ENCODE measurements around the gene FOXN3. TPM values are rescaled to one million over a fixed set of nuclear protein-coding genes. Genes with fewer than 3 reads are reported as not detected.

The FOXN3 gene
- total and polyA plus RNA-seq, 2 experiments from 2014 or later: 98.9 to 167 TPM

DNA sequence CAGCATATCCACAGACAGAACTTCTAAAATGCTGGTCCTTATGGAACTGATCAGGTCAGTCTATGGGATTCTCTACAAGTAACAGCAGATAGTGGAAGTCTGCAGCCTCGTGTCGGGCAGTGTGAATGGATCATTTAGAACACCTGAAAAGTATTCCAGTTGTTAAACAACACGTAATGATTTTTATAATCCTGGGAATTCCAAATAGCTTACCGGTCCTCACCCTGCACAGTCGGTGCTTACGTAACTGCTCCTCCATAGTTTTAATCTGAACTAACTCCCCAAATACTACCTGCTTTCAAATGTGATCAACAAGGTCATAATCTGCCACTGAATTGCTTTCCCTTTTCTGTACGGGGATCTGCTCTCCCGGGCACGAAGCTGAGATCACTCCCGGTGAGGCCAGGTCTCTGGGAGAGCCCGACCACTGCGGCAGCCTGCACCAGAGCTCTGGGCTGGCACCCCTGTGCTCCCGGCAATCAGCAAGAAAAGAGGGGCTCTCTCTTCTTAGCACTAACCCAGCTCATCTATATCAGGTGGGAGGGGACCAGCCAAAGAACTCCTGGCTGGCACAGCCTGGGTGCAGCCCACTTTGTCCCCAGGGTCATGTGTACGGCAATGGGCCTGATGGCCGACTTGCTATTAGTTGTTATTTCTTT is 157.0 kb downstream of the FOXN3 start:
- Mint-ChIP-seq H3K4me3 (no peak overlapping the region), H3K36me3 (ENCODE audit: low read depth) (peaks cover 32% of the 10 kb centered on the region), H3K27ac (peak overlapping the region; percentile 29; the same call in 1 of the 2 replicates), H3K4me1 (peaks cover 35% of the 10 kb centered on the region), H3K9me3 (no peaks in the 10 kb centered on the region), H3K27me3 (ENCODE audit: insufficient read depth, low read depth, poor library complexity) (no peaks in the 10 kb centered on the region)
- no peaks in the 10 kb centered on the region for H3K27me3 ChIP-seq (ENCODE audit: insufficient read depth)
- peaks cover 48% of the 10 kb centered on the region for H4K20me1 ChIP-seq (replicated peaks; ENCODE audit: insufficient read depth)
- H3K9me2 ChIP-seq (ENCODE audit: insufficient read depth): peaks cover 10% of the 10 kb centered on the region; the same call in 1 of the 2 replicates
- no peak for TF ChIP-seq ZNF331 (CRISPR knock-in tag; IDR thresholded peaks at IDR 0.05; ENCODE audit: low read depth)
- no peak for TF ChIP-seq CREB1 (CRISPR knock-in tag; IDR thresholded peaks at IDR 0.05; ENCODE audit: low read depth)
- TF ChIP-seq STAT1 (IDR thresholded peaks at IDR 0.05; ENCODE audit: unreplicated experiment): no peak
- no peak for TF ChIP-seq POLR2AphosphoS5 (IDR thresholded peaks at IDR 0.05; ENCODE audit: low read depth)
- TF ChIP-seq JUNB (IDR thresholded peaks at IDR 0.05; ENCODE audit: unreplicated experiment): no peak
- no peak for TF ChIP-seq ZNF462 (CRISPR knock-in tag; IDR thresholded peaks at IDR 0.05)
- TF ChIP-seq NANOG (IDR thresholded peaks at IDR 0.05; ENCODE audit: borderline replicate concordance): no peak
- TF ChIP-seq, protein P1, sequence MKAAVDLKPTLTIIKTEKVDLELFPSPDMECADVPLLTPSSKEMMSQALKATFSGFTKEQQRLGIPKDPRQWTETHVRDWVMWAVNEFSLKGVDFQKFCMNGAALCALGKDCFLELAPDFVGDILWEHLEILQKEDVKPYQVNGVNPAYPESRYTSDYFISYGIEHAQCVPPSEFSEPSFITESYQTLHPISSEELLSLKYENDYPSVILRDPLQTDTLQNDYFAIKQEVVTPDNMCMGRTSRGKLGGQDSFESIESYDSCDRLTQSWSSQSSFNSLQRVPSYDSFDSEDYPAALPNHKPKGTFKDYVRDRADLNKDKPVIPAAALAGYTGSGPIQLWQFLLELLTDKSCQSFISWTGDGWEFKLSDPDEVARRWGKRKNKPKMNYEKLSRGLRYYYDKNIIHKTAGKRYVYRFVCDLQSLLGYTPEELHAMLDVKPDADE (IDR thresholded peaks at IDR 0.05): no peak
- no peak for TF ChIP-seq EZH2 (IDR thresholded peaks at IDR 0.05; ENCODE audit: low read depth, unreplicated experiment)
- TF ChIP-seq, protein P2, sequence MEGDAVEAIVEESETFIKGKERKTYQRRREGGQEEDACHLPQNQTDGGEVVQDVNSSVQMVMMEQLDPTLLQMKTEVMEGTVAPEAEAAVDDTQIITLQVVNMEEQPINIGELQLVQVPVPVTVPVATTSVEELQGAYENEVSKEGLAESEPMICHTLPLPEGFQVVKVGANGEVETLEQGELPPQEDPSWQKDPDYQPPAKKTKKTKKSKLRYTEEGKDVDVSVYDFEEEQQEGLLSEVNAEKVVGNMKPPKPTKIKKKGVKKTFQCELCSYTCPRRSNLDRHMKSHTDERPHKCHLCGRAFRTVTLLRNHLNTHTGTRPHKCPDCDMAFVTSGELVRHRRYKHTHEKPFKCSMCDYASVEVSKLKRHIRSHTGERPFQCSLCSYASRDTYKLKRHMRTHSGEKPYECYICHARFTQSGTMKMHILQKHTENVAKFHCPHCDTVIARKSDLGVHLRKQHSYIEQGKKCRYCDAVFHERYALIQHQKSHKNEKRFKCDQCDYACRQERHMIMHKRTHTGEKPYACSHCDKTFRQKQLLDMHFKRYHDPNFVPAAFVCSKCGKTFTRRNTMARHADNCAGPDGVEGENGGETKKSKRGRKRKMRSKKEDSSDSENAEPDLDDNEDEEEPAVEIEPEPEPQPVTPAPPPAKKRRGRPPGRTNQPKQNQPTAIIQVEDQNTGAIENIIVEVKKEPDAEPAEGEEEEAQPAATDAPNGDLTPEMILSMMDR (conservative IDR thresholded peaks at IDR 0.05; ENCODE audit: low read depth in 2 of 2): no peak
- TF ChIP-seq EZH2phosphoT487 (IDR thresholded peaks at IDR 0.05; ENCODE audit: unreplicated experiment): no peak
- no peak for TF ChIP-seq REST (IDR thresholded peaks at IDR 0.05; ENCODE audit: unreplicated experiment)
- no peak for TF ChIP-seq ZNF114 (CRISPR knock-in tag; IDR thresholded peaks at IDR 0.05)
- H3K4me2 ChIP-seq: no peak overlapping the region
- no peak overlapping the region for H2AFZ ChIP-seq
- ATAC-seq (peak; percentile 50), DNase-seq (ENCODE audit: low spot score) (no peak)
- H3K4me1 ChIP-seq (ENCODE audit: insufficient read depth): peaks cover 3% of the 10 kb centered on the region; the same call in 1 of the 2 replicates
- no peak overlapping the region for H3K27ac ChIP-seq (ENCODE audit: low read depth)
- H3K4me3 ChIP-seq: no peak overlapping the region
- H3K36me3 ChIP-seq (ENCODE audit: insufficient read depth): no peaks in the 10 kb centered on the region
- H3F3A ChIP-seq (replicated peaks; ENCODE audit: low read depth): 0 out of 2 replicates have a peak, but pooled peaks cover 4% of the 10 kb centered on the region
- peaks cover 100% of the 10 kb centered on the region for H3K79me2 ChIP-seq (replicated peaks; ENCODE audit: insufficient read depth)

All from GM23338 (cell line).